Upper lobe of left lung (tissue), 6 donors: ENCODE measurements around the gene AVPR1B. TPM values are rescaled to one million over a fixed set of nuclear protein-coding genes. Genes with fewer than 3 reads are reported as not detected.

ENCODE experiments used
- ATAC-seq, 2 donors: fragments of 200-7000 bp; cut with Tn5 transposase; one replicate each; pipeline ENCODE4 v1.9.1; 2022; ENCODE audit warnings: mild to moderate bottlenecking in 2 of 2, moderate library complexity in 2 of 2; ENCODE audit not compliant: low FRiP score in 2 of 2
- DNase-seq, 2 donors: peaks; one replicate each; pipeline ENCODE4 v3.0.0-alpha.2; 2019 to 2020
- H3K27ac ChIP-seq, 4 donors: fragments of 200-600 bp; sonication (generic); one replicate each; pipeline ENCODE4 v1.5.1; 2016 to 2019
- H3K27me3 ChIP-seq, 4 donors: fragments of 200-600 bp; sonication (generic); one replicate each; pipeline ENCODE4 v1.5.1; 2017 to 2019
- H3K36me3 ChIP-seq, 4 donors: fragments of 200-600 bp; sonication (generic); one replicate each; pipeline ENCODE4 v1.5.1; 2016 to 2019
- H3K4me1 ChIP-seq, 4 donors: fragments of 200-600 bp; sonication (generic); one replicate each; pipeline ENCODE4 v1.5.1; 2018 to 2019
- H3K4me3 ChIP-seq, 4 donors: fragments of 200-600 bp; sonication (generic); one replicate each; pipeline ENCODE4 v1.5.1; 2017 to 2019; ENCODE audit warnings: mild to moderate bottlenecking in 2 of 4, moderate library complexity in 1 of 4
- H3K9me3 ChIP-seq, 4 donors: fragments of 200-600 bp; sonication (generic); one replicate each; pipeline ENCODE4 v1.5.1; 2018 to 2019
- CTCF ChIP-seq, 6 experiments: fragments of 450-650 bp in 4 of 6; fragments of 200-600 bp in 2 of 6; sonication (generic) in 2 of 6; IDR thresholded peaks; one replicate each; pipeline ENCODE4 v1.5.1; 2016 to 2019; ENCODE audit warnings: antibody characterized with exemption in 6 of 6
- EP300 ChIP-seq, 4 donors: sonication (generic); formaldehyde crosslinking; IDR thresholded peaks; one replicate each; pipeline ENCODE4 v1.5.1; 2017; ENCODE audit warnings: antibody characterized with exemption in 4 of 4, control low read depth in 2 of 4
- POLR2A ChIP-seq, 4 donors: fragments of 450-650 bp; IDR thresholded peaks; one replicate each; pipeline ENCODE4 v1.5.1; 2016 to 2017; ENCODE audit warnings: antibody characterized with exemption in 4 of 4, mild to moderate bottlenecking in 2 of 4
- POLR2AphosphoS5 ChIP-seq, 2 donors: sonication (generic); formaldehyde crosslinking; IDR thresholded peaks; one replicate each; pipeline ENCODE4 v1.5.1; 2017; ENCODE audit warnings: antibody characterized with exemption in 2 of 2
- WGBS, 2 donors: methylation state at CpG; one replicate each; pipeline ENCODE4 v1.1.5; 2017 to 2018; 5-methylcytosine and 5-hydroxymethylcytosine counted together
- total RNA-seq, 6 donors: library from RNA; depleted of rRNA in 4 of 6; stranded (reverse); fragments of >200 nt in 4 of 6; gene quantifications; one replicate each; pipeline versions ENCODE4 v1.1.0 to v1.2.1, GENCODE V29; 2016 to 2021
- donor health status: DM: no; HTN: no; CAD: no; lungs with moderate emphysema.
- donor health status: DM: no; HTN: yes; CAD: no; lungs with severe emphysema.

Gene AVPR1B
- total RNA-seq, 6 donors from 2014 or later = not detected

GRCh38 chr1:206080026-206080820 lies 37.0 kb downstream of the AVPR1B start:
- no peak for ATAC-seq
- no peaks in the 10 kb centered on the region for H3K4me1 ChIP-seq
- no peak for TF ChIP-seq EP300 (IDR thresholded peaks at IDR 0.05)
- TF ChIP-seq POLR2AphosphoS5 (IDR thresholded peaks at IDR 0.05) = no peak
- TF ChIP-seq POLR2A (IDR thresholded peaks at IDR 0.05) = no peak
- no peak for TF ChIP-seq CTCF (IDR thresholded peaks at IDR 0.05)
- H3K36me3 ChIP-seq = no peaks in the 10 kb centered on the region
- H3K9me3 ChIP-seq = no peaks in the 10 kb centered on the region
- H3K27me3 ChIP-seq = no peaks in the 10 kb centered on the region
- 38 to 44% methylated on average over 6 to 8 of the region's 8 CpGs for WGBS, 2 donors
- no peak for DNase-seq
- H3K27ac ChIP-seq = no peak overlapping the region
- H3K4me3 ChIP-seq = no peak overlapping the region

GRCh38 chr1:206079135-206079534 lies 38.1 kb downstream of the AVPR1B start:
- DNase-seq (no peak), ATAC-seq (no peak)
- TF ChIP-seq POLR2A (IDR thresholded peaks at IDR 0.05) = no peak
- TF ChIP-seq EP300 (IDR thresholded peaks at IDR 0.05) = no peak
- no peak for TF ChIP-seq CTCF (IDR thresholded peaks at IDR 0.05)
- TF ChIP-seq POLR2AphosphoS5 (IDR thresholded peaks at IDR 0.05) = no peak
- H3K9me3 ChIP-seq = no peaks in the 10 kb centered on the region
- WGBS, 2 donors = 48 to 62% methylated on average over 1 of the region's 1 CpG
- H3K36me3 ChIP-seq = no peaks in the 10 kb centered on the region
- no peak overlapping the region for H3K4me3 ChIP-seq
- no peaks in the 10 kb centered on the region for H3K4me1 ChIP-seq
- H3K27me3 ChIP-seq = no peaks in the 10 kb centered on the region
- H3K27ac ChIP-seq = no peak overlapping the region

DNA sequence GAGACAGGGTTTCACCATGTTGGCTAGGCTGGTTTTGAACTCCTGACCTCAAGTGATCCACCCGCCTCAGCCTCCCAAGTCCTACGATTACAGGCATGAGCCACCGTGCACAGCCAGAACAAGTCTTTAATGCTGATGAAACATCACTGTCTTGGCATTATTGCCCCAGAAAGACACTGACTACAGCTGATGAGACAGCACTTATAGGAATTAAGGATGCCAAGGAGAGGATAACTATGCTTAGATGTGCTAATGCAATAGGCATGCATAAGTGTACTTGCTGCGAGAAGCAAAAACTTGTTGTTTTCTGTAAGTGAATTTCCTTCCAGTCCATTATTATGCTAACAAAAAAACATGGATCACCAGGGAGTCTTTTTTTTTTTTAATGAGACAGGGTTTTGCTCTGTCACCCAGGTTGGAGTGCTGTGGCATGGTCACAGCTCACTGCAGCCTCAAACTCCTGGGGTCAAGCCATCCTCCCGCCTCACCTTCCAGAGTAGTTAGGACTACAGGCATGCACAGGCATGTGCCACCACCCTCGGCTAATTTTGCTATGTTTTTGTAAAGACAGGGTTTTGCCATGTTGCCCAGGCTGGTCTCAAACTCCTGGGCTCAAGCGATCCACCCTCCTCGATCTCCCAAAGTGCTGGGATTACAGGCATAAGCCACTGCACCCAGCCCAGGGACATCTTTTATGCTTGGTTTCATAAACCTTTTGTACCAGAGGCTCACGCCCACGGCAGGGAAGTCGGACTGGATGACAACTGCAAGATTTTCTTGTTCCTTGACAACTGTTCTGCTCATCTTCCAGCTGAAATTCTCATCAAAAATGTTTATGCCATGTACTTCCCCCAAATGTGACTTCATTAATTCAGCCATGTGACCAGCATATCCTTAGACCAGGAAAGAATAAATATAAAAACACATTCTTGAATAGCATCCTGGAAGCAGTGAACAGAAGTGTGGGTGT lies 41.1 kb downstream of the AVPR1B start:
- DNase-seq = no peak
- WGBS, 2 donors = 78 to 80% methylated on average over 11 of the region's 11 CpGs
- no peak for ATAC-seq

GRCh38 chr1:206074839-206075238 lies 42.3 kb downstream of the AVPR1B start:
- DNase-seq (no peak), ATAC-seq (no peak)
- 35 to 47% methylated on average over 3 of the region's 3 CpGs for WGBS, 2 donors
- H3K4me3 ChIP-seq = no peak overlapping the region
- no peaks in the 10 kb centered on the region for H3K27me3 ChIP-seq
- H3K9me3 ChIP-seq = no peaks in the 10 kb centered on the region
- H3K36me3 ChIP-seq = no peaks in the 10 kb centered on the region
- no peak overlapping the region for H3K27ac ChIP-seq
- no peaks in the 10 kb centered on the region for H3K4me1 ChIP-seq
- TF ChIP-seq POLR2AphosphoS5 (IDR thresholded peaks at IDR 0.05) (no peak), CTCF (IDR thresholded peaks at IDR 0.05) (no peak), POLR2A (IDR thresholded peaks at IDR 0.05) (no peak), EP300 (IDR thresholded peaks at IDR 0.05) (no peak)

More for the DNA sequence above, 41.1 kb downstream of the AVPR1B start:
- TF ChIP-seq POLR2AphosphoS5 (IDR thresholded peaks at IDR 0.05) (no peak), EP300 (IDR thresholded peaks at IDR 0.05) (no peak), CTCF (IDR thresholded peaks at IDR 0.05) (no peak), POLR2A (IDR thresholded peaks at IDR 0.05) (no peak)
- H3K9me3 ChIP-seq = no peaks in the 10 kb centered on the region
- H3K4me1 ChIP-seq = no peaks in the 10 kb centered on the region
- H3K36me3 ChIP-seq = no peaks in the 10 kb centered on the region
- no peak overlapping the region for H3K27ac ChIP-seq
- no peaks in the 10 kb centered on the region for H3K27me3 ChIP-seq
- H3K4me3 ChIP-seq = no peak overlapping the region
